Urinary bladder (tissue), 4 donors: ENCODE measurements around the gene SH3BGR. TPM values are rescaled to one million over a fixed set of nuclear protein-coding genes. Genes with fewer than 3 reads are reported as not detected.

Source experiments
- DNase-seq: peaks from one replicate; pipeline ENCODE4 v3.0.0-alpha.2; 2015; ENCODE audit errors: extremely low spot score
- H3K27ac ChIP-seq: one replicate; pipeline ENCODE4 v1.5.1; 2013; ENCODE audit warnings: low read depth, mild to moderate bottlenecking, moderate library complexity
- H3K36me3 ChIP-seq: one replicate; pipeline ENCODE4 v1.6.1; 2013; ENCODE audit warnings: mild to moderate bottlenecking, moderate library complexity; ENCODE audit not compliant: insufficient read depth
- H3K4me1 ChIP-seq: one replicate; pipeline ENCODE4 v1.6.1; 2013; ENCODE audit warnings: mild to moderate bottlenecking, moderate library complexity; ENCODE audit not compliant: insufficient read depth
- H3K4me3 ChIP-seq: one replicate; pipeline ENCODE4 v1.5.1; 2013; ENCODE audit warnings: low read depth, low read length
- WGBS: extraction: QIAGEN DNeasy Blood & Tissue Kit; methylation state at CpG from one replicate; pipeline ENCODE4 v1.1.7; 2013; 5-methylcytosine and 5-hydroxymethylcytosine counted together
- polyA plus RNA-seq: library from polyadenylated mRNA; stranded (reverse); fragments of 200-250 nt; gene quantifications from one replicate; pipeline ENCODE4 v1.2.3, GENCODE V29; 2013
- small RNA-seq: library from RNA; depleted of rRNA; stranded (forward); fragments of <200 nt; gene quantifications from one replicate; pipeline ENCODE3, GENCODE V24; 2014
- total RNA-seq: library from RNA; depleted of rRNA; stranded (reverse); fragments of >200 nt; gene quantifications from one replicate; pipeline ENCODE4 v1.2.3, GENCODE V29; 2014
- donor health status: healthy with polysubstance abuse.
- donor health status: healthy.

The SH3BGR gene
- total and polyA plus RNA-seq, 2 donors = 15.8 to 30.8 TPM

GRCh38 chr21:39561140-39561539 is 109.4 kb downstream of the SH3BGR start:
- Histone ChIP-seq H3K4me3 (no peak overlapping the region), H3K27ac (no peak overlapping the region), H3K4me1 (no peaks in the 10 kb centered on the region), H3K36me3 (no peaks in the 10 kb centered on the region)
- 49% methylated on average over 2 of the region's 2 CpGs for WGBS
- no peak for DNase-seq

GRCh38 chr21:39562791-39563770 is 111.3 kb downstream of the SH3BGR start:
- Histone ChIP-seq H3K4me1 (no peaks in the 10 kb centered on the region), H3K36me3 (no peaks in the 10 kb centered on the region), H3K4me3 (no peak overlapping the region), H3K27ac (no peak overlapping the region)
- no peak for DNase-seq
- WGBS = 86% methylated on average over 12 of the region's 12 CpGs

- H3K4me3 ChIP-seq = no peak overlapping the region
- no peak for DNase-seq
- H3K36me3 ChIP-seq = no peaks in the 10 kb centered on the region
- WGBS = 76% methylated on average over 3 of the region's 3 CpGs
- H3K4me1 ChIP-seq = no peaks in the 10 kb centered on the region
- H3K27ac ChIP-seq = no peak overlapping the region
Observed at GRCh38 chr21:39564200-39564599, 112.4 kb downstream of the SH3BGR start.

Small RNA genes within 50 kb of the gene (small RNA-seq; reads per million reads assigned to genes)
- gene MIR6508 = 0.09 reads per million

Other genes with a start within 250 kb of the SH3BGR start
- 195 TPM for gene BRWD1, start 138.3 kb upstream of the SH3BGR start, total RNA-seq
- gene BRWD1, start 138.3 kb upstream of the SH3BGR start, polyA plus RNA-seq = 19.5 TPM
- gene HMGN1, start 102.9 kb upstream of the SH3BGR start, total RNA-seq = 239 TPM
- 108 TPM for gene HMGN1, start 102.9 kb upstream of the SH3BGR start, polyA plus RNA-seq
- gene LCA5L, start 6.2 kb upstream of the SH3BGR start, total RNA-seq = 1.1 TPM
- gene LCA5L, start 6.2 kb upstream of the SH3BGR start, polyA plus RNA-seq = 1.5 TPM
- gene B3GALT5, start 161.0 kb downstream of the SH3BGR start, total RNA-seq = 2.0 TPM
- gene B3GALT5, start 161.0 kb downstream of the SH3BGR start, polyA plus RNA-seq = 0.18 TPM